ENCODE data around the gene POU6F1.
"Not testable (repeated sequence)": the region's sequence is repeated elsewhere in the genome, so short reads cannot be mapped to it uniquely, and the experiment has no call there.

Gene POU6F1

GRCh38 chr12:51229116-51229809 lies 11.4 kb upstream of the POU6F1 start:
- no peak for TF ChIP-seq CTCF (IDR thresholded peaks at IDR 0.05; ENCODE audit: low read depth, low read length, missing control alignments)
- no peak overlapping the region for H3K4me3 ChIP-seq (replicated peaks; ENCODE audit: low read depth, low read length)
- DNase-seq (ENCODE audit: extremely low read depth, low read depth) = no peak

- DNase-seq (ENCODE audit: extremely low read depth, low read depth) = no peak
- TF ChIP-seq CTCF (IDR thresholded peaks at IDR 0.05; ENCODE audit: low read depth, low read length, missing control alignments) = no peak
- H3K4me3 ChIP-seq (replicated peaks; ENCODE audit: low read depth, low read length) = no peak overlapping the region
Measured at GRCh38 chr12:51227962-51228361, 10.1 kb upstream of the POU6F1 start.

GRCh38 chr12:51227112-51227511 lies 9.2 kb upstream of the POU6F1 start:
- not testable (repeated sequence) for H3K4me3 ChIP-seq (replicated peaks; ENCODE audit: low read depth, low read length); DNase-seq (ENCODE audit: extremely low read depth, low read depth)

GRCh38 chr12:51225771-51226170 lies 7.9 kb upstream of the POU6F1 start:
- DNase-seq (ENCODE audit: extremely low read depth, low read depth) = no peak
- TF ChIP-seq CTCF (IDR thresholded peaks at IDR 0.05; ENCODE audit: low read depth, low read length, missing control alignments) = no peak
- no peak overlapping the region for H3K4me3 ChIP-seq (replicated peaks; ENCODE audit: low read depth, low read length)

GRCh38 chr12:51225234-51225633 lies 7.4 kb upstream of the POU6F1 start:
- no peak for TF ChIP-seq CTCF (IDR thresholded peaks at IDR 0.05; ENCODE audit: low read depth, low read length, missing control alignments)
- H3K4me3 ChIP-seq (replicated peaks; ENCODE audit: low read depth, low read length) = no peak overlapping the region
- DNase-seq (ENCODE audit: extremely low read depth, low read depth) = no peak

GRCh38 chr12:51224625-51225024 lies 6.8 kb upstream of the POU6F1 start:
- no peak for TF ChIP-seq CTCF (IDR thresholded peaks at IDR 0.05; ENCODE audit: low read depth, low read length, missing control alignments)
- no peak for DNase-seq (ENCODE audit: extremely low read depth, low read depth)

GRCh38 chr12:51222461-51222860 lies 4.6 kb upstream of the POU6F1 start:
- DNase-seq (ENCODE audit: extremely low read depth, low read depth) = no peak
- no peak overlapping the region for H3K4me3 ChIP-seq (replicated peaks; ENCODE audit: low read depth, low read length)
- TF ChIP-seq CTCF (IDR thresholded peaks at IDR 0.05; ENCODE audit: low read depth, low read length, missing control alignments) = no peak

More at GRCh38 chr12:51224625-51225024, 6.8 kb upstream of the POU6F1 start:
- no peak overlapping the region for H3K4me3 ChIP-seq (replicated peaks; ENCODE audit: low read depth, low read length)

GRCh38 chr12:51219857-51220256 lies 2.0 kb upstream of the POU6F1 start:
- DNase-seq (ENCODE audit: extremely low read depth, low read depth); H3K4me3 ChIP-seq (replicated peaks; ENCODE audit: low read depth, low read length): not testable (repeated sequence)

Measured in HFF-Myc (cell line).